Esophagus squamous epithelium (tissue), 5 donors: ENCODE measurements around the gene GPC3. TPM values are rescaled to one million over a fixed set of nuclear protein-coding genes. Genes with fewer than 3 reads are reported as not detected.
"Not testable (repeated sequence)": the region's sequence is repeated elsewhere in the genome, so short reads cannot be mapped to it uniquely, and the experiment has no call there.

Experiments used
- DNase-seq: peaks from one replicate; lab custom pipeline; 2025; lab: John Stamatoyannopoulos, UW
- H3K27ac ChIP-seq, 4 donors: fragments of 200-600 bp; sonication (generic); one replicate each; pipeline ENCODE4 v1.5.1; 2016 to 2019; ENCODE audit warnings: mild to moderate bottlenecking in 1 of 4
- H3K27me3 ChIP-seq, 4 donors: fragments of 200-600 bp; sonication (generic); 1 replicate in 3 of 4; 2 replicates in 1 of 4; pipeline versions ENCODE4 v1.5.1 to v1.6.0; 2017 to 2021; ENCODE audit warnings: antibody characterized with exemption in 1 of 4
- H3K36me3 ChIP-seq, 3 donors: fragments of 200-600 bp; sonication (generic); one replicate each; pipeline ENCODE4 v1.5.1; 2016 to 2019
- H3K4me1 ChIP-seq, 3 donors: fragments of 200-600 bp; sonication (generic); one replicate each; pipeline ENCODE4 v1.5.1; 2017 to 2019
- H3K4me3 ChIP-seq, 4 donors: fragments of 200-600 bp; sonication (generic); 1 replicate in 3 of 4; 2 replicates in 1 of 4; pipeline ENCODE4 v1.5.1; 2016 to 2019; ENCODE audit warnings: mild to moderate bottlenecking in 2 of 4, moderate library complexity in 1 of 4
- H3K9me3 ChIP-seq, 3 donors: fragments of 200-600 bp; sonication (generic); one replicate each; pipeline ENCODE4 v1.5.1; 2016 to 2019
- POLR2A ChIP-seq, 4 donors: fragments of 450-650 bp; IDR thresholded peaks; one replicate each; pipeline ENCODE4 v1.6.1; 2017; ENCODE audit warnings: antibody characterized with exemption in 4 of 4, mild to moderate bottlenecking in 4 of 4, moderate library complexity in 3 of 4
- WGBS, 2 donors: methylation state at CpG; one replicate each; pipeline ENCODE4 v1.1.5; 2018; 5-methylcytosine and 5-hydroxymethylcytosine counted together
- intact Hi-C: fragments of 100-400 bp; cut with DNase I; formaldehyde crosslinking; loops from one replicate; pipeline ENCODE4 v1.15.0; 2022
- total RNA-seq, 4 donors: library from RNA; depleted of rRNA; stranded (reverse); fragments of >200 nt; gene quantifications; one replicate each; pipeline ENCODE4 v1.1.0, GENCODE V29; 2016
- TF ChIP-seq, protein P1 (sequence below), 6 experiments: fragments of 450-650 bp in 4 of 6; fragments of 200-600 bp in 2 of 6; sonication (generic) in 2 of 6; IDR thresholded peaks; one replicate each; pipeline ENCODE4 v1.5.1; 2016 to 2019; ENCODE audit warnings: antibody characterized with exemption in 6 of 6, mild to moderate bottlenecking in 4 of 6, moderate library complexity in 4 of 6
- donor health status: DM: yes; HTN: yes; CAD: no.

The GPC3 gene
- total RNA-seq, 4 donors from 2014 or later: 0.44 to 2.8 (median 1.7) TPM; not detected in 1

DNA sequence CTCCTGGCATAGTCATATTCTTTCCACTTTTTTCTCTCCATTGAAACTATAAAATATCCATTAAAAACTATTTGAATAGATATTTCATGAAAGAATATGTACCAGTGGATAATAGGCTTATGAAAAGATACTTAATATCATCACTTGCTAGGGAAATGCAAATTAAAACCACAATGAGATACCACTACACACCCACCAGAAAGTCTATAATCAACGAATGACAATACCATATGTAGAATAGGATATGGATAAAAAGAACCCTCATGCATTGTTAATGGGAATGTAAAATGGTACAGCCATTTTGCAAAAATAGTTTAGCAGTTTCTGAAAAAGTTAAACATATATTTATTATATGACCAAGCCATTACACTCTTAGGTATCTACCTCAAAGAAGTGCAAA lies 351.4 kb downstream of the GPC3 start:
- TF ChIP-seq, protein P1, sequence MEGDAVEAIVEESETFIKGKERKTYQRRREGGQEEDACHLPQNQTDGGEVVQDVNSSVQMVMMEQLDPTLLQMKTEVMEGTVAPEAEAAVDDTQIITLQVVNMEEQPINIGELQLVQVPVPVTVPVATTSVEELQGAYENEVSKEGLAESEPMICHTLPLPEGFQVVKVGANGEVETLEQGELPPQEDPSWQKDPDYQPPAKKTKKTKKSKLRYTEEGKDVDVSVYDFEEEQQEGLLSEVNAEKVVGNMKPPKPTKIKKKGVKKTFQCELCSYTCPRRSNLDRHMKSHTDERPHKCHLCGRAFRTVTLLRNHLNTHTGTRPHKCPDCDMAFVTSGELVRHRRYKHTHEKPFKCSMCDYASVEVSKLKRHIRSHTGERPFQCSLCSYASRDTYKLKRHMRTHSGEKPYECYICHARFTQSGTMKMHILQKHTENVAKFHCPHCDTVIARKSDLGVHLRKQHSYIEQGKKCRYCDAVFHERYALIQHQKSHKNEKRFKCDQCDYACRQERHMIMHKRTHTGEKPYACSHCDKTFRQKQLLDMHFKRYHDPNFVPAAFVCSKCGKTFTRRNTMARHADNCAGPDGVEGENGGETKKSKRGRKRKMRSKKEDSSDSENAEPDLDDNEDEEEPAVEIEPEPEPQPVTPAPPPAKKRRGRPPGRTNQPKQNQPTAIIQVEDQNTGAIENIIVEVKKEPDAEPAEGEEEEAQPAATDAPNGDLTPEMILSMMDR (IDR thresholded peaks at IDR 0.05): no peak
- intact Hi-C loops: no loop called here
- no peaks in the 10 kb centered on the region for H3K36me3 ChIP-seq
- H3K9me3 ChIP-seq: no peaks in the 10 kb centered on the region
- H3K27me3 ChIP-seq: no peaks in the 10 kb centered on the region
- H3K4me3 ChIP-seq: no peak overlapping the region
- 71 to 81% methylated on average over 1 of the region's 1 CpG for WGBS, 2 donors
- DNase-seq: no peak
- no peaks in the 10 kb centered on the region for H3K4me1 ChIP-seq
- no peak overlapping the region for H3K27ac ChIP-seq

- H3K27me3 ChIP-seq: no peaks in the 10 kb centered on the region
- no peak for DNase-seq
- H3K4me1 ChIP-seq: no peaks in the 10 kb centered on the region
- intact Hi-C loops: no loop called here
- H3K36me3 ChIP-seq: no peaks in the 10 kb centered on the region
- no peaks in the 10 kb centered on the region for H3K9me3 ChIP-seq
- H3K27ac ChIP-seq: no peak overlapping the region
- no peak overlapping the region for H3K4me3 ChIP-seq
- no peak for TF ChIP-seq POLR2A (IDR thresholded peaks at IDR 0.05)
- TF ChIP-seq, protein P1 (IDR thresholded peaks at IDR 0.05): no peak
These were observed 352.2 kb downstream of the GPC3 start for GRCh38 chrX:133633162-133633561.

DNA sequence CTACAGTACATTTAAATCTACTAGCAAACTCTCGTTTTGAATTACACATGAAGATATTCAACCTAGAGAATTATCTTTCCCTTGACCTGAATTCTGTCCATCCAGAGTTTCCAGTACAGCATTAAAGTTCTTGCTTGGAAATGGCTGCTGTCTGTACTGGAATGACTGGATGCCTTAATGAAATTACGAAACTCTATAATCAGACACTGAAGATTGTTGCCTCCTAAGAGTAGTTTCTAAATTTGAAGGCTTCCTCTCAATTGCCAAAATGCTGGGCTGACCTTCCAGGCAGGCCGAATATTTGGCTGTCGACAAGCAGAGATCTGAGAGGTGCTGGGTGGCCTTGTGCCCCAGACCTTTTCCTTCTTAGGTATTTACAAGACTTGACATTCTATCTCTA lies 355.0 kb downstream of the GPC3 start:
- DNase-seq: no peak
- Histone ChIP-seq H3K9me3 (no peaks in the 10 kb centered on the region), H3K36me3 (no peaks in the 10 kb centered on the region), H3K27me3 (no peaks in the 10 kb centered on the region), H3K4me3 (no peak overlapping the region), H3K4me1 (no peaks in the 10 kb centered on the region), H3K27ac (no peak overlapping the region)
- WGBS, 2 donors: 50 to 53% methylated on average over 1 to 4 of the region's 4 CpGs
- TF ChIP-seq, protein P1 (IDR thresholded peaks at IDR 0.05): no peak
- TF ChIP-seq POLR2A (IDR thresholded peaks at IDR 0.05): no peak
- intact Hi-C loops: no loop called here

DNA sequence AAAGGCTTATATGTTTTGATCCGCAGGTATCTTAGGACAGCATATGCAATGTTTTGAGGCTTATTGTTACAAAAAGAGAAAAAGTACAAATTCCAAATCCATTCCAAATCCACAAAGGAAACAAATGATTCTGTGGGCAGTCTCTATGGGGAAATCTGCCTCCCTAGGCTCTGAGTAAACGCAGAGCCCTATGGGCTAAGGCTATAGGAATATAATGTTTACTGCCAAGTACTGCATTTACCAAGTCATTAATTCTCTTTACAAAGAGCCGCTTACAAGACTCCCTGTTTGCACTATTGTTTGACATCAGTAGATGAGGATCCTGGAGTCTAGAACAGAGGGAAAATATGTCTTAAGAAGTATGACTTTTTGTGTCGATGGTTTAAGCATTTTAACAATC lies 357.7 kb downstream of the GPC3 start:
- Histone ChIP-seq H3K4me3 (no peak overlapping the region), H3K9me3 (no peaks in the 10 kb centered on the region), H3K4me1 (no peaks in the 10 kb centered on the region), H3K27ac (no peak overlapping the region), H3K36me3 (no peaks in the 10 kb centered on the region), H3K27me3 (no peaks in the 10 kb centered on the region)
- intact Hi-C loops: no loop called here
- no peak for DNase-seq
- 75 to 84% methylated on average over 4 of the region's 4 CpGs for whole genome bisulfite sequencing, 2 donors
- TF ChIP-seq, protein P1 (IDR thresholded peaks at IDR 0.05): no peak
- TF ChIP-seq POLR2A (IDR thresholded peaks at IDR 0.05): no peak

- WGBS, 2 donors: 86 to 90% methylated on average over 4 to 5 of the region's 10 CpGs
- H3K4me3 ChIP-seq, H3K27me3 ChIP-seq, H3K4me1 ChIP-seq, DNase-seq, H3K27ac ChIP-seq, intact Hi-C loops, H3K36me3 ChIP-seq: not testable (repeated sequence)
- H3K9me3 ChIP-seq: peaks cover 0 to 12% (median 0%) of the 10 kb centered on the region in 3 donors
These were observed 364.0 kb downstream of the GPC3 start for GRCh38 chrX:133621384-133621783.

GRCh38 chrX:133611676-133612075 lies 373.7 kb downstream of the GPC3 start:
- DNase-seq: no peak
- no peaks in the 10 kb centered on the region for H3K4me1 ChIP-seq
- intact Hi-C loops: no loop called here
- WGBS, 2 donors: 62 to 73% methylated on average over 1 of the region's 1 CpG
- H3K9me3 ChIP-seq: no peaks in the 10 kb centered on the region
- no peak for TF ChIP-seq POLR2A (IDR thresholded peaks at IDR 0.05)
- TF ChIP-seq, protein P1 (IDR thresholded peaks at IDR 0.05): no peak
- H3K27ac ChIP-seq: no peak overlapping the region
- H3K4me3 ChIP-seq: no peak overlapping the region
- no peaks in the 10 kb centered on the region for H3K27me3 ChIP-seq
- no peaks in the 10 kb centered on the region for H3K36me3 ChIP-seq
